HG03432 (cell line): ENCODE results near the gene DNAAF8.

Source experiments
- ATAC-seq: cut with Tn5 transposase; IDR thresholded peaks from one replicate; pipeline ENCODE4 v1.9.1; 2021; ENCODE audit warnings: mild to moderate bottlenecking, moderate library complexity; ENCODE audit not compliant: unreplicated experiment

DNAAF8 gene

GRCh38 chr16:4734063-4734729 lies at the start of gene DNAAF8, which contains the start of gene ANKS3:
Gene DNAAF8, plus strand, starts transcription at chr16:4734537. Its CDS starts 1,978 bp downstream, at chr16:4736515.
Gene ANKS3, minus strand, starts transcription at chr16:4734271. Its CDS starts 4,122 bp downstream, at chr16:4730149.
- ATAC-seq = peak; percentile 79

- no peak for ATAC-seq
Observed at GRCh38 chr16:4684763-4685162, 49.6 kb upstream of the DNAAF8 start.

- no peak for ATAC-seq
Observed at GRCh38 chr16:4685292-4685691, 49.0 kb upstream of the DNAAF8 start.

DNA sequence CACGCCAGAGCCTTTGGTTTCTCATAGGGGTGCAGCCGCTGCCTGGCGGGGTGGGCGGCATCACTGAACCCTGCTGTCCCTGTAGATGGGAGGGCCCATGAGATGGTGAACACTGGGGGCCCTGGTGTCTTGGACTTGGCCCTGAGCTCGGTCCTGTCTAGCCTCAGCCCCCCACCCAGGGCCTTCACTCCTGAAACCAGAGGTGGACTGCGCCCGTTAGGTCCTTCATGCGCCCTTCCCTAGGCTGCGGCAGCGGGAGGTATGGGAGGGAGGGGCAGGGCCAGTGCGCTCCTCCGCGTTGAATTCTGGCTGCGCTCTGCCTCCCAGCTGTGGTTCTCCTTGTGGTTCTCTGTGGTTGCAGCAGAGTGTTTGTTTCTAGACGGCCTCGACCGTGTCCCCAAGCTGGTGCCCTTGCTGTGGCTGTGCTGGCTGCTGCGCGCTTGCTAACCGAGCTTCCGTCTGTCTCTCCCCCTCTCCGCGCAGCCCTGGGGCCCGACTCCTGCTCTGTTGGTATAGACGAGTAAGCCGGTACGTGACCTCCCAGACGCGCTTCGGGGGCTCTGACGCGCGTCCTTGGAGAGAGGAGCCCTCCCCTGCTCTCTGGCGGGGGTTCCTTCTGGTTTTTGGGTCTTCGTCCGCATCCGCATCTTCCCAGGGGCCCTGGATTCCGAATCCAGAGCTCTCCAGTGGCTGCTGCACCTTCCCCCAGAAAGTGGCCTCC lies 48.4 kb upstream of the DNAAF8 start:
- ATAC-seq = no peak

- ATAC-seq = no peak
Observed at GRCh38 chr16:4686497-4687210, 47.7 kb upstream of the DNAAF8 start.

DNA sequence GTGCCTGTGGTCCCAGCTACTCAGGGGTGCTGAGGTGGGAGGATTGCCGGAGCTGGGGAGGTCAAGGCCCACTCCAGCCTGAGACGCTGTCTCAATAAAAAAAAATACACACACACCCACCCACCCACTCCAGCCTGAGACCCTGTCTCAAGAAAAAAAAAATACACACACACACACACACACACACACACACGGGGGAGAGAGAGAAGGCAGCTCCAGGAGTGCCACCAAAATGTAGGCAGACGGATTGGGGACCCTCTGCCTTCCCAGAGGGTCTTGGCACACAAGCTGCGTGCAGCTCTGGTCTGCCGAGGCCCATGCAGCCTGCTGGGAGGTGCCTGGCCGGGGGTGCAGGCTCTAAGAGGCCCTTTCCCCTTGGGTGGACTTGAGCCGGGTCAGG lies 46.9 kb upstream of the DNAAF8 start:
- no peak for ATAC-seq

- ATAC-seq = no peak
Observed at GRCh38 chr16:4687946-4688673, 46.2 kb upstream of the DNAAF8 start.

DNA sequence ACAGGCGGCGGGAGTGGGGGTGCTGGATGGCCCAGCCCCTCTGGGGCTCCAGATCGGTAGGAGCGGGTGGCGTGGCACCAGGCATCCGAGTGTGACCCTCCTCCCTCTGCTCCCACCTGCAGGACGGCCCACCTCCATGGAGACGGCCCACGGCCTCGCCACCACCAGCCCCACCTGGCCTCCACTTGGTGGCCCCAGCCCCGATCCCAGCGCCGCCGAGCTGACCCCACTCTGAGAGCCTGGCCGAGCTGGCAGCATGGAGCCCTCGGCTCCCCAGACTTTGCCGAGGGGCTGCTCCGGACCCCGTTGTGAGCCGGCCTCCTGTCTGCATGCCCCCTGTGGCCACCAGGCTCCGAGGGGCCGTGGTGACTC lies 45.7 kb upstream of the DNAAF8 start:
- no peak for ATAC-seq

DNA sequence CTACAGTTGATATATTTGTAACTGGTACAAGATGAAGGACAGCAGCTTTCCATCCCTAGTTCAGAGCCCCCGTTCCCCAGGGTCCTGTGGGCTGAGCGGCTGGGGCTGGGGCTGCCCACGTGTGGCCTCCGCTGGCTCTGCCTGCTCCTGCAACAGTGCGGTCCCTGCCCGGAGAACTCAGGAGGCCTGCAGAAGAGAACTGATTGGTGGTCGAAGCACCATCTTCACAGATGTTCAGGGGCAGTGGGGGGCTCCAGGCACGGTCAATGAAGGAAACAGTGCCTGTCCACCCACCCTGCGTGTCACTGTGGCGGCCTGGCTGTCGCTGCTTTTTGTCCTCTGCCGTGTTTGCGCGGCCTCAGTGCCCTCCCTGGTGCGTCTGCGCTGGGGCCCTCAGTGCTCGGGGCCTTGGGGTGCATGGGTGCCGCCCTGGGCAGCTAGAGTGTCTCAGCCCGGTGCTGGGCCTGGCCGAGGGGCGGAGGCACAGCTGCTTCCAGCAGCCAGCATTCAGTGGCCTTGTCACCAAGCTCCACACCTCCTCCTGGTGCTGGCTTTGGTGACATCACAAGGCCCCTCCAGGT lies 45.2 kb upstream of the DNAAF8 start:
- ATAC-seq = no peak

DNA sequence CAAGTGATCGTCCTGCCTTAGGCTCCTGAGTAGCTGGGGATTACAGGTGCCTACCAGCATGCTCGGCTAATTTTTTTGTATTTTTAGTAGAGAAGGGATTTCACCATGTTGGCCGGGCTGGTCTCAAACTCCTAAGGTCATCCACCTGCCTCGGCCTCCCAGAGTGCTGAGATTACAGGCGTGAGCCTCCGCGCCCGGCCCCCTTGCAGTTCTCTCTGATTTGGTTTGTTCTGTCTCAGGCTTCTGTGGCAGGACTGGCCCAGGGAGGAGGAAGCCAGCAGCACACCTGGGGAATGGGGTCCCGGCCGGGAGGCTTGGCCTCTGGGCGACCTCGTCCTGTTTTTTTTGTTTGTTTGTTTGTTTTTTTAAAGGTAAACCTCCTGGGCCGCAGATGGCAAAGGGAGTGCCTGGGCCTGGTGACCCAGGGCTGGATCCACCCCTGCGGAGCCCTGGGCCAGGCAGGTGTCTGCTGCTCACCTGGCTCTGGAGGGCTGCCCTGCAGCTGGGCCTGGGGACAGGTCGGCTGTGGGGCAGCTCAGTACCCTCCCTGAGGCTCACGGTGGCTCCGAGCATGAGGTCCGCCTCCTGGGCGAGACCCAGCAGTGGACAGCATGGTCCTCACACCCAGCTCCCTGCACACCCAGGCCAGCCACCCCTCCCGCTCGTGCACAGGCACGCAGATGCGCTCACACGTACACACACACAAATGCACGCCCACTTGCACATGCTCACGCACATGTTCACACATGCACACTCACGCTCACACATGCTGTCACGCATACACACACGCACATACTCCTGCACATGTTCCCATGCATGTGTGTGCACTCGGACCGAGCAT lies 44.3 kb upstream of the DNAAF8 start:
- ATAC-seq = no peak

DNA sequence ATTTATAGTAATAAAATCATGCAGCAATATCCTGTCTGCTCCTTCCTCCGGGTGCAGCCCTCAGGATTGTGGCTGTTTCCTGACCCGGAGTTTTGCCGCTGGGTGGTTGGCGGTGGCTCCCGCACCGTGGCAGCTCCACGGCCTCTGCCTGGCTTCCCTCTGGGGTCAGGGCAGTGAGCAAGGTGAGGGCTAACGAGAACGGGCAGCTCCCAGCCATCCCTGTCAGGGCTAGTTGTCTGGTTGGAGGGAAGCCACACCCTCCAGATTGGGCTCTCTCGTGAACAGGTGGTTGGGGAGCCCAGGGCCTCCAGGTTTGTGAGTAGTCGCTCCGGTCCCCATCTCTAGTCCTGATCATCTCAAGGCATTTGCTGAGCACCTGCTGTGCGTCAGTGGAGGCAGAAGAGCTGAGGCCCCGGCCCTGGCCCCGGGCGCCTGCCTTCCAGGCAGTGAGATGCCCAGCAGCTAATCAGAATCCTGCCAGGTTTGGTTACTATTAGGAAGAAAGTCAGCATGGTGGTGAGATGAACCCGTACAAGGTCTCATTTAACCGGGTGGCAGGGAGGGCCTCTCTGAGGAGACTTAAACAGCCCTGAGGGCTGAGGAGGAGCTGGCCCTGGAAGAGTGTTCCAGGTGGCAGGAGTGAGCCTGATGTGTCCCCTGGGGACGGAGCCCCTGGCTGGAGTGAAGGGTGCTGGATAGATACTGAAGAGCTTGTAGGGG lies 43.2 kb upstream of the DNAAF8 start:
- ATAC-seq = no peak

DNA sequence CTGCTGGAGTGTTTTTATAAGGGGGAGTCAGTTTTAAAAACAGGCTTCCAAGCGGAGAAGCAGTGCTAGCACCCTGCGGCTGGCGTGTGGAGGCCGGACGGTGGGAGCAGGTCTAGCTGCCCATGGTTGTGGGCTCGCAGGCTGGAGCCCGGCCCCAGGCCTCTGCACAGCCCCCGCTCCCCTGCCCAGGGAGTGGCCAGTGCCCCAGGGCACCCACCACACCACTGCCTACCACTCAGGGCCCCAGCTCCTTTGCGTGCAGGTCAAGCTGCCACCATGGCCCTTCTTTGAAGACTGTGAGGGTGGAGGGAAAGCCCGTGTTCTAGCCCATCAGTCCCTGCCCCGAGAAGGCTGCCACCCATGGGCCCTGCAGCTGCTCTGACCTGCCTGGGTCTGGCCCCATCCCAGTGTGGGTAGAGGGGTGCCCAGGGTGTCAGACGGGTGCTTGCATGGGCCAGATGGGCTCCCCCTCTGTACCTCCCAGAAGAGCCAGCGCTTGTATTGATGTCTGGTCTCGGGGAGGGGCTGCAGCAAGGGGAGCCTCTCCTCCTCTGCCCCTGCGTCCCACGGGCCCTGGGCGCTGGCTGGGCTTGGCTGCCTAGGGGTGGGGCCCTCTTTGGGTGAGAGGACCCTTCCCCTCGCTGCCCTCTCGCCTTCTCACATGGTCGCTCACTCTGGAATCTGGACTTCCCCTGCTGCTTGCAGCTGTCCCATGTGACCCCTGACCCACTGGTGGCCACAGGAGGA lies 42.5 kb upstream of the DNAAF8 start:
- no peak for ATAC-seq

DNA sequence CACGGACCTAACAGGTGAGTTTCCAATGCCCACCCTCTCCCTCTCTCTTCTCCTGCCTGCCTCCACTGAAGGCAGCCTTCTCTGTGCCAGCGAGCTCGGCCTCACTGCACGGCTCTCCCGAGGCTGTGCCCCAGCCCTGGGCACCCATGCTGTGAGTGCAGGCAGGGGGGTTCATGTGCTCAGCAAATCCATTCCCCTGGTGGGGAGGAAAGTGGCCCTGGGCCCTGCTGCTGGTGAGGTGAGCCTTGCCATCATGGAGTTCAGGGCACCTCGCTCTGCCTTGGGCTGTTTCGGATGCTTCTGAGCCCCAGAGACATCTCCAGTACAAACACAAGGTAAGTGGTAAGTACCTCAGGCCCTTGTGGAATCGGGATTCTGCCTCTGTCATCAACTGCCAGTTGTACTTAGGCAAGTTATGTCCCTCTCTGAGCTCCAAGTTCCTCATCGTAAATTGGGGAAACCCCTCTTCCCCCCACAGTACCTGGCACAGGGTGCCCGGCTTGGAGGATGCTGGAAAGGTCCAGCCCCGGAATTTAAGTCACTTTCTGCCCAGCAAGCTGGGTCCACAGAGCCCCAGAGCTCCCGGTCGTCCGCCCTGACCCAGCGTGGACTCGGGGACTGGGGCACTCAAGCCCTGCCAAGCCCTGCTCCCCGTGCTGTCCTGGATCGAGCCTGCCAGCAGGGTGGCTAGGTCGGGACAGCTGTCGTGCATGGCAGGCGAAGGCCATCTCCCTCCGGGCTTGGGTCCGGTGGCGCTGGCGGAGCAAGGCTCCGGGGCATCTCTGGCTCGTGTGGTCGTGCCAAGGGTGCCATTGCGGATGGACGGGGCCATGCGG lies 41.7 kb upstream of the DNAAF8 start:
- ATAC-seq = peak; percentile 18

GRCh38 chr16:4693296-4693955 lies 40.9 kb upstream of the DNAAF8 start, which contains the start of gene NUDT16L1:
Gene NUDT16L1, plus strand, starts transcription at chr16:4693562. Its CDS starts 165 bp downstream, at chr16:4693727.
- peak; percentile 94 for ATAC-seq

DNA sequence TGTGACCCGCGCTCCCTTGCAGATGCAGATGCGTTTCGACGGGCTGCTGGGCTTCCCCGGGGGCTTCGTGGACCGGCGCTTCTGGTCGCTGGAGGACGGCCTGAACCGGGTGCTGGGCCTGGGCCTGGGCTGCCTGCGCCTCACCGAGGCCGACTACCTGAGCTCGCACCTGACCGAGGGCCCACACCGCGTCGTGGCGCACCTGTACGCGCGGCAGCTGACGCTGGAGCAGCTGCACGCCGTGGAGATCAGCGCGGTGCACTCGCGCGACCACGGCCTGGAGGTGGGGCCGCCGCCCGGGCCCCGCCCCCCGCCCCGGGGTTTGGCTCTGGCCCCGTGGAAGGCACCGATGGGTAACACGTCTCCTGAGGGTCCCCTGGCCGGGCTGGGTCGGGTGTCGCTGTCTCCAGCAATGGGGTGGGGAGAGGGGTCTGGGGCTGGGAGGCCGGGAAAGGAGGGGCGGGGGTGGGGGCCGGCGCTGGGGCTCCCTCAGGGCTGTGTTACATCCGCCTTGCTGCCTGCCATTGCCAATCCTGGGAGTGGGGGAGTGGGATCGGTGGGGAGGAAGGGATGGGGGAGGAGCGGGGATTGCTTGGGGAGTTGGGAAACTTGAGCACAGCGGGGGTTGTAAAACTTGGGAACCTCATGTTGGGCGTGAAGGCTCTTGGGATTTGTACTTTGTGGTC lies 40.2 kb upstream of the DNAAF8 start:
- ATAC-seq = peak; percentile 9

GRCh38 chr16:4694642-4695451 lies 39.5 kb upstream of the DNAAF8 start:
- no peak for ATAC-seq
